RPMI8226 (cell line): Measurements from ENCODE around the gene KIAA1671.

Source experiments
- DNase-seq: peaks from one replicate; pipeline ENCODE4 v3.0.0-alpha.2; 2015

The KIAA1671 gene

DNA sequence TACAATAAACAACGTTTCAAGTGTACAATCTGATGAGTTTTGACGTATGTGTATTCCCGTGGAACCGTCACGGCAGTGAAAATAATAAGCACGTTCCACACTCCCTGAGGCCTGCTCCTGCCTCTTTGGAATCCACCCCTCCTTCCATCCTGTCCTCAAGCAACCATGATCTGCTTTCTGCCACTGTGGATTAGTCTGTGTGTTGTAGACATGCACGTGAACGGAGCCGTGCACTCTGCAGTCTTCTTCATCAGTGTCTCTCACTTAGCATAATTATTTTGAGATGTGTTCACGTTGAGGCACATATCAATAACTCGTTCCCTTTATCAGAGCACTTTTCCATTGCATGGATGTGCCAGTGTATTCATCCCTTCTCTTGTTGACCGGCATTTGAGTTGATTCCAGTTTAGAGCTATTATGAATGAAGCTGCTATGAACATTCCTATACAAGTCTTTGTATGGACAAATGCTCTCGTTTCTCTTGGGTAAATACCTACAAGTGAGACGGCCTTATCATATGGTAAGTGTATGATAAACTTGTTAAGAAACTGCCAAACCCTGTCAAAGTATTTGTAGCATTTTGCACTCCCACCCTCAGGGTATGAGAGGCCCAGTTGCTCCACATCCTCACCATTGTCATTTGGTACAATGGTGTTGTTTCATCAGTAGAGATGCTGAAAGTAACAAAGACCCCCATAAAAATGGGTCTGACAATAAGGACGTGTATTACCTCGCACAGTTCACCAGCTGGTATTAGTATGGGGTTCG lies 144.3 kb downstream of the KIAA1671 start:
- no peak for DNase-seq

DNA sequence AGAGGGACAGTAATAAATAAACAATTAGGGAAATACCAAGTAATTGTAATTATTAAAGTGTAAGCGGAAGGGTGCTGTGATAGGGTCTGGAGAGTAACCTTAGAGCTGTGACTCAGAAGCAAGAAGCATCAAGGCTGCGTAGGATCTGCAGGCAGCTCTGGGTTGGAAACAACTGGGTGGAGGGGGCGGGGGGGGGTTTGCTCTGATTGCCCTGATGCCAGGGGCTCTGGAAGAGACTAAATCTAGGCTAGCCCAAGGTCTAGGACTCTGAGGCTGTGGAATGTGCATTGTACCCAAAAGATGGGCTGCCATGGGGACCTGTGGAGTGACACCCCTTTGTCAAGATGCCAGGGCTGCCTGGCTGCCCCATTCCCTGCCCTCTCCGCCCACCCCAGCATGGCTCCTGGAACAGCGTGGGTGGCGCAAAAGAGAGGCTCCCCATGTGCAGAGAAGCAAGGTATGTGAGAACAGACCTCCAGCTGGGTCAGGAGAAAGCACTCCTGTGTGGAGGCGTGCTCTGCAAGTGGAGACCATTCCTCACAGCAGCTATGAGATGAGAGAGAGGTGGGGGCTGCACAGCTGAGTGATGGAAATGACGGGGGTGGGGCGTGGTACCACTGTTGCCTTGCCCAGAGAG lies 146.0 kb downstream of the KIAA1671 start:
- DNase-seq = no peak

- no peak for DNase-seq
These were observed 146.7 kb downstream of the KIAA1671 start for GRCh38 chr22:25099202-25099601.

- DNase-seq = no peak
These were observed 147.9 kb downstream of the KIAA1671 start for GRCh38 chr22:25100402-25100801.

DNA sequence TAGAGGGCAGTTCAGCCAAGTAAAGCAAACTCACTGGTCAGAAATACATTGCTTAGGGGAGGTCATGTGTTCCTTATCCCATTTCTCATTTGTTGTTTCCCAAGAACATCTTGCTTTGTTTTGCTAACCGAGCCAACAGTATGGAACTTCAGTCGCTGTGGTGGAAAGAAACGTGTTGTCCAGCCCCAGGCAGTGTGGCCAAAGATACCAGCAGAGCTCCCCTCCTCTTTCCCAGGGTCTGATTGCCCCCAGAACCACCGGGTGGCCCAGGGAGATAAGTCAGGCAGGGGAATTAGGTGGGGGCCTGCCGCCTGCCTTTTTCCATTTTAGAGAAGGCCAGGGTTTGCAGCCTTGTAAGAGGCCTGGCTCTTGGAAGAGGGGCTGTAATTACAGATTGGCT lies 148.4 kb downstream of the KIAA1671 start:
- DNase-seq = no peak

DNA sequence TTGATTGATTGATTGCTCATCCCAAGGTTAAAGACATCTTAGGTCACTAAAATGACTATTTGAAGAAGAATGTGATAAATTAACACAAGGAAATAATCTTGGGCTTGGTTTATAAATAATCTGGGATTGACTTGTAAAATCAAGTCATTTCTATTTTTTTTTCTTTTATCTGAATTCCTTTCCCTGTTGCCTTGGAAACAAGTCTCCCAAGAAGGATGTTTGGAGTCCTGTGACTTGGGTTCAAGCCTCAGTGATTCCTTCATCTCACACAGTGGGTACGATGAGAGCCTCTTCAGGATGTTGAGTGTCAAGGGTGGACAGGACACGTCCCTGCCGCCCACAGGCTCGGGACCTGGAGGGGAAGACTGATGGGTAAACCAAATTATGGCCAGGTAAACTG lies 149.0 kb downstream of the KIAA1671 start:
- no peak for DNase-seq

DNA sequence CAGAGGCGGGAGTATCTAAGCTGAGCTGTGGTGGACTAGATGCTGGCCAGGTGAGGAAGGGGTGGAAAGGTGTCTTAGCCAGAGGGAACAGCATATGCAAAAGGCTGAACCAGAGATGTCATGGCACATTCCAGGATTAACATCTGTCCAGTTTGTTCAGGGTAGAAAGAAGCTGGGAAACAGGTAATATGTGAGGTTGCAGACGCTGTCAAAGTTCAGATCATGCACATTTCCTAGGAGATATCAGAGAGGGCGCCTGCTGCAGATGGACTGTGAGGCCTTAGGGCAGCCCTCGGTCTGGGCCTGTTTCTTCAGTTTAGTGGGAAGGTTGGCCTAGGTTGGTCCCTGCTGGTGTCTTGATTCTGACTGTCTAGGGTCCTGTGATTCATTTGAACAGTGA lies 149.5 kb downstream of the KIAA1671 start:
- DNase-seq = no peak

DNA sequence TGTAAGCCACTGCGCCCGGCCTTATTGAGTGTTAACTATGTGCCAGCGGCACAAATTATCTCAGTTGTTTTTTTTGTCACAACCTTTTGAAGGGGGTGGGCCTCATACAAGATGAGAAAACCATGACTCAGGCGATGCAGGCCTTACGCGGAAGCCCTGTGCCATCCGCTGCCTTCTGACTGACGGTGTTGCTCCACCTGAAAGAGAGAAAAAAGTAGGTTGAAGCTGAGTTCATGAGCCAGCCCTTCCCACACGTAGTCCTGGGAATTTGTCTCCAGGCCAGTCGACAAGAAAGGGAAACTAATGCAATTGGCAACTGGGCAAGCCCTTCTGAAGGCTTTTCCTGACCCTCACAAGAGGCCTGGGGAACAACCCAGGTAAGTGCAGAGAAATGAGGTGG lies 150.2 kb downstream of the KIAA1671 start:
- DNase-seq = no peak

GRCh38 chr22:25104367-25104766 lies 151.9 kb downstream of the KIAA1671 start:
- no peak for DNase-seq

DNA sequence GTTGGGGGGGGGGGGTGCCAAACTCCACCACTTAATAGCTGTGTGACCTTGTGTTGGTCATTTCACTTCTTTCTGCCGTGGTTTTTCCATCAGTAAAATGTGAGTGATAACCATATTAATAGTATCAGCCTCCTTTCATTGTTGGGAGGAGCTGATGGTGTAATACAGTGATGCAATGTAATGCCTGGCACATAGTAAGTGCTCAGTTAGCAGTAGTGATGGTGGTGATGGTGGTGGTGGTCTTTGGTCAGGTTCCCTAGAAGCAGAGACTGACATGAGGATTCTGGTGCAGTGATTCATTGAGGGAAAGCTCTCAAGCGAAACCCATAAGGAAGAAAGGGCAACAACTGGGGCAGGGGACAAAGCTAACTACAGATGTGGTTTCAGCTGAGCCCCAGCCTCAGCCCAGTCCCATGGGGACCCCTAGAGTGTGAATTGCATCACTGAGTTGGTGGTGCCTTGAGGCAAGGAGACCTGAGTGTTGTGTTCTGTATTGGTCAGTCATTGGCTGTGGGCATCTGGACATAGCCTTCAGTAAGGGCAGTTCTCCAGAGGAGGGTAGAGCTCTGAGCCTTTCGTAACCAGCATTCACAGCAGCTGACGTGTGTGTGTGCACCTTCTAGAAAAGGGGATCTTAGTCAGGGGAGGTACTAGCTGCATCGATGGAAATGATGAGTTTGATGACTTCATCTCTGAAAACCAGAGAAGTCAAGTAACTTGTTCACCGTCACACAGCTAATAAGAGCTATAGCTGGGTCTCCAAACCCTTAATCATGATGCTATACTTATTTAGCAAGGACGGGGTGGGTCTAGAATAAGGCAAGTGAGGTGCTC lies 153.5 kb downstream of the KIAA1671 start:
- no peak for DNase-seq

DNA sequence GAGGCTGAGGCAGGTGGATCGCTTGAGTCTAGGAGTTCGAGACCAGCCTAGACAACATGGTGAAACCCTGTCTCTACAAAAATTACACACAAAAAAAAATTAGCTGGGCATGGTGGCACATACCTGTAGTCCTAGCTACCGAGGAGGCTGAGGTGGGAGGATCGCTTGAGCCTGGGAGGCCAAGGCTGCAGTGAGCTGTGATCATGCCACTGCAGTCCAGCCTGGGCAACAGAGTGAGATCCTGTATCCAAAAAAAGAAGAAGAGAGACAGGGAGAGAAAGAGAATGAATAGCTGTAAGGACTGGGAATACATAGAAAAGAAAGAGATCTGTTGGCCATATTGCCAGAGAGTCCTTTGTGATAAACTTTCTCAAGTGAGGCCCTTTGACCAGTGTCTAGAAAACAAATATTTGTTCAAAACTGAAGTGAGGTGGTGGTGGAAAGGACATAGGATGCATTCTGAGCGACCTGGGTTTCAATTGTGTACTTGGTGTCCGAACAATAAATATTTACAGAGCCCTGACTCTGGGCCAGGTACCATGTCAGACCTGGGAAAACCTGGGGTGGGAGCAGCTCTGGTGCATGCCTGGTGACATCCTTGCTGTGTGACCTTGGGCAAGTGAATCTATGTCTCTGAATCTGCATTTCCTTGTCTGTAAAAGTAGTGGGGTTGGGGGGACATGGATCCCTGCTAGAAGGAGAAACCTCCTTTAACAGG lies 157.5 kb downstream of the KIAA1671 start:
- DNase-seq = no peak

- DNase-seq = no peak
These were observed 158.0 kb downstream of the KIAA1671 start for GRCh38 chr22:25110596-25110845.

DNA sequence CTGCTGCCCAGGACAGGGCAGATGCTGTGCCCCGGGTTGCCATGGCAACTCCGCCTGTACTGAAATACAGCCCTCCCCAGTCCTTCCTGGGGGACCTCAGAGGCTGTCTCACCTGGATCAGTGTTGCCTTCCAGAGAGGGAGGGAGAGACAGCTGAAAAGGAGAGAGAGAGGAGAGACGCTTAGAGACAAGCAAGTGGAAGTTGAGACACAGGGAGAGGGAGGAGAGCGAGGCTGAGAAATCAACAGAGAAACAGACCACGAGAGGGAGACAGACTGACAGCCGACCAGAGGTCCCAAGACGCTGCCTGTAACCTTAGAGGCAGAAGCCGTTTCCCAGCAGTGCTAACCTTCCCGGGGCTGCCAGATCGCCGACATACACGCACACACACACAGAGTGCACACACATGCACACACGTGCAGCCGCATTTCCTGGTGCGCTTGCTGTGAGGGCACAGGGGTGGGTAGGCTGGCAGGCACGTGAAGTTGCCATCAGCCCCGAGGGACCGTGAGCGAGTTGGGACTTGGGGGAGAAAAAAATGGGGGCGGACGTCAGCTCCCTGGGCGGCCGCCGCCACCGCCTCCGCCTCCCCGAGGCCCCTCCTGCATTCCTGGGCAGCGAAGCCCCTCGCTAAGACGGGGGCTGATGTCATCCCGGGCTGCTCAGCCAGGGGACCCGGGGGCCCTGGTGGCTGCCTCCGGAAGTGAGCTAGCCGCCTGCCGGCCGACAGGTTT lies 158.5 kb downstream of the KIAA1671 start:
- peak; percentile 78 for DNase-seq

- DNase-seq = peak; percentile 10
These were observed 159.3 kb downstream of the KIAA1671 start for GRCh38 chr22:25111579-25112517.

- no peak for DNase-seq
These were observed 160.2 kb downstream of the KIAA1671 start for GRCh38 chr22:25112538-25113253.

DNA sequence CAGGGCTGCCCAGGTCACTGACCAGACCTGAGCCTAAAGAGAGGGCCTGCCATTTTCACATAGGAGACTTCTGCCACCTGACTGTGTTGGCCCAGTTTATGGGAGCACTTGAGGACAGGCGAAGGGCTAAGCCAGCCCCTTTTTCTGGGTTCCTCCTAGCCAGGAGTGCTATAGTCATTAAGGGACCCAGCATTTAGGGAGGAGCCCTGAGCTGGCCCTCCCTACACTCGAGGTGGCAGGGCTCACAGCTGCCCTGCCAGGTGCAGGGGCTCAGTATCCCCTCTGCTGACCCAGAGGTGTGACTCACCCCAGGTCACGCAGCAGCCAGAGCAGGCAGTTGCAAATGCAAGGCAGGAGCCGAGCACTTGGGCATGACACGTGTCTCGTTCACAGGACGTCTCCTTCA lies 160.8 kb downstream of the KIAA1671 start:
- peak; percentile 60 for DNase-seq

- no peak for DNase-seq
These were observed 162.2 kb downstream of the KIAA1671 start for GRCh38 chr22:25114369-25115362.

- DNase-seq = no peak
These were observed 167.1 kb downstream of the KIAA1671 start for GRCh38 chr22:25119609-25120008.

DNA sequence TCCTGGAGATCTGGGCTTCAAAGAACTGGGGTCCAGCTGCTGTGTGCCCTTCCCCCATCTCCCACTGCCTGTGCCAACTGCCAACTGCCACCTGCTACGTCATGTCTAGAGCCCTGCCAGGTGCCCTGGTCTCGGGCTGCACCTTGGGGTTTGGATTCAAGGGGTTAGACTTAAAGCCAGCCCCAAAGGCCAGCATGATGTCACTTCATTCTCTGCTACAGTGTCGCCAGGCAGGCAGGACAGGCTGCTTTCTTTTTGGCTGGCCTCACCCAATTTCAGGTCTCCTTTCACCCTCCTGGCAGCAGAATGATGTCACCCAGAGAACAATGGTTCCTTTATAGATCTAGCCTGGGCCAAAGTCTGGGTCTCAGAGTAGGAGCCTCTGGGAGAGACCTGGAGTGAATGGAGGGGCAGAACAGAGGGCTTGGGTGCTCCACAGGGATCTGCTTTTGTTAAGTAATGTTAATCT lies 167.6 kb downstream of the KIAA1671 start:
- DNase-seq = peak; percentile 54
